Neural cell (in vitro differentiated cells): ENCODE measurements around the gene NKIRAS1. TPM values are rescaled to one million over a fixed set of nuclear protein-coding genes. Genes with fewer than 3 reads are reported as not detected.

Experiments used
- H2AFZ ChIP-seq: fragments of 200-600, 300-800 bp; sonication (generic), shearing (Covaris generic); 2 replicates; pipeline ENCODE4 v1.6.0; 2014; ENCODE audit warnings: low read depth, mild to moderate bottlenecking, antibody characterized with exemption, low read length, moderate library complexity
- H3F3A ChIP-seq: fragments of 200-600 bp; shearing (Covaris generic); 2 replicates; pipeline ENCODE4 v1.6.1; 2016; ENCODE audit warnings: mild to moderate bottlenecking, moderate library complexity, mixed read lengths, antibody characterized with exemption, low read length; ENCODE audit not compliant: insufficient read depth, poor library complexity, severe bottlenecking
- H3K27ac ChIP-seq: fragments of 200-600, 300-800 bp; sonication (generic), shearing (Covaris generic); 2 replicates; pipeline ENCODE4 v1.5.1; 2014; ENCODE audit warnings: mild to moderate bottlenecking, low read length, moderate library complexity
- H3K27me3 ChIP-seq: fragments of 300-800, 200-600 bp; sonication (generic), shearing (Covaris generic); 2 replicates; pipeline ENCODE4 v1.6.0; 2014; ENCODE audit warnings: mild to moderate bottlenecking, low read depth, low read length, moderate library complexity; ENCODE audit not compliant: insufficient read depth
- H3K36me3 ChIP-seq: fragments of 300-800, 200-600 bp; sonication (generic), shearing (Covaris generic); 2 replicates; pipeline ENCODE4 v1.5.1; 2014; ENCODE audit warnings: mild to moderate bottlenecking, antibody characterized with exemption, low read length, moderate library complexity; ENCODE audit not compliant: insufficient read depth
- H3K4me2 ChIP-seq: fragments of 300-800, 200-600 bp; sonication (generic), shearing (Covaris generic); 2 replicates; pipeline ENCODE4 v1.6.0; 2014; ENCODE audit warnings: mild to moderate bottlenecking, low read length
- H3K4me3 ChIP-seq: fragments of 300-800, 200-600 bp; sonication (generic), shearing (Covaris generic); 2 replicates; pipeline ENCODE4 v1.5.1; 2014; ENCODE audit warnings: mild to moderate bottlenecking, low read length, moderate library complexity
- H3K79me2 ChIP-seq: fragments of 200-600 bp; shearing (Covaris generic); replicated peaks from 2 replicates; pipeline ENCODE4 v1.6.0; 2014; ENCODE audit warnings: mild to moderate bottlenecking, low read length, moderate library complexity; ENCODE audit not compliant: insufficient read depth
- H3K9ac ChIP-seq: fragments of 300-800, 200-600 bp; sonication (generic), shearing (Covaris generic); 2 replicates; pipeline ENCODE4 v1.6.1; 2016; ENCODE audit warnings: mild to moderate bottlenecking, low read length, mixed read lengths
- H3K9me2 ChIP-seq: fragments of 200-600 bp; shearing (Covaris generic); 2 replicates; pipeline ENCODE4 v1.6.1; 2016; ENCODE audit warnings: mild to moderate bottlenecking, low read length, mixed read lengths; ENCODE audit not compliant: insufficient read depth
- H3K9me3 ChIP-seq: fragments of 200-600, 300-800 bp; sonication (generic), shearing (Covaris generic); 2 replicates; pipeline ENCODE4 v1.6.1; 2016; ENCODE audit warnings: mild to moderate bottlenecking, mixed run types, low read length, moderate library complexity, mixed read lengths
- H4K20me1 ChIP-seq: fragments of 200-600 bp; shearing (Covaris generic); 2 replicates; pipeline ENCODE4 v1.6.1; 2016; ENCODE audit warnings: mild to moderate bottlenecking, mixed run types; ENCODE audit not compliant: insufficient read depth
- EP300 ChIP-seq: fragments of 450-650 bp; conservative IDR thresholded peaks from 2 replicates; pipeline ENCODE4 v1.6.1; 2014; ENCODE audit warnings: antibody characterized with exemption, mild to moderate bottlenecking, moderate library complexity; ENCODE audit not compliant: poor library complexity, severe bottlenecking
- MXI1 ChIP-seq: fragments of 450-650 bp; conservative IDR thresholded peaks from 2 replicates; pipeline ENCODE4 v1.6.1; 2014; ENCODE audit warnings: antibody characterized with exemption, mild to moderate bottlenecking; ENCODE audit not compliant: poor library complexity, severe bottlenecking
- POLR2AphosphoS5 ChIP-seq: IDR thresholded peaks from 2 replicates; pipeline ENCODE4 v1.6.1; 2012
- RAD21 ChIP-seq: fragments of 450-650 bp; conservative IDR thresholded peaks from 2 replicates; pipeline ENCODE4 v1.6.1; 2014; ENCODE audit warnings: antibody characterized with exemption, mild to moderate bottlenecking, moderate library complexity
- SMC3 ChIP-seq: fragments of 450-650 bp; conservative IDR thresholded peaks from 2 replicates; pipeline ENCODE4 v1.6.1; 2014; ENCODE audit warnings: antibody characterized with exemption, mild to moderate bottlenecking, moderate library complexity; ENCODE audit not compliant: poor library complexity
- TAF1 ChIP-seq: IDR thresholded peaks from 2 replicates; pipeline ENCODE4 v1.6.1; 2012; ENCODE audit warnings: low read depth
- polyA plus RNA-seq: library from polyadenylated mRNA; depleted of rRNA; stranded (reverse); fragments of >200 nt; gene quantifications from 2 replicates; pipeline ENCODE4 v1.2.3, GENCODE V29; 2014
- TF ChIP-seq, protein P1 (sequence below): IDR thresholded peaks from 2 replicates; pipeline ENCODE4 v1.6.1; 2012; ENCODE audit warnings: borderline replicate concordance
- TF ChIP-seq, protein P2 (sequence below): fragments of 450-650 bp; IDR thresholded peaks from 2 replicates; pipeline ENCODE4 v1.5.1; 2014; ENCODE audit warnings: antibody characterized with exemption, mild to moderate bottlenecking, moderate library complexity; ENCODE audit not compliant: poor library complexity, severe bottlenecking

The NKIRAS1 gene
- polyA plus RNA-seq, 1 donor from 2014 or later, result 42.1 TPM

GRCh38 chr3:23937296-23937695 is 20.5 kb upstream of the NKIRAS1 start:
- TF ChIP-seq MXI1 (no peak), RAD21 (no peak), EP300 (no peak), TAF1 (no peak)
- TF ChIP-seq, protein P1, sequence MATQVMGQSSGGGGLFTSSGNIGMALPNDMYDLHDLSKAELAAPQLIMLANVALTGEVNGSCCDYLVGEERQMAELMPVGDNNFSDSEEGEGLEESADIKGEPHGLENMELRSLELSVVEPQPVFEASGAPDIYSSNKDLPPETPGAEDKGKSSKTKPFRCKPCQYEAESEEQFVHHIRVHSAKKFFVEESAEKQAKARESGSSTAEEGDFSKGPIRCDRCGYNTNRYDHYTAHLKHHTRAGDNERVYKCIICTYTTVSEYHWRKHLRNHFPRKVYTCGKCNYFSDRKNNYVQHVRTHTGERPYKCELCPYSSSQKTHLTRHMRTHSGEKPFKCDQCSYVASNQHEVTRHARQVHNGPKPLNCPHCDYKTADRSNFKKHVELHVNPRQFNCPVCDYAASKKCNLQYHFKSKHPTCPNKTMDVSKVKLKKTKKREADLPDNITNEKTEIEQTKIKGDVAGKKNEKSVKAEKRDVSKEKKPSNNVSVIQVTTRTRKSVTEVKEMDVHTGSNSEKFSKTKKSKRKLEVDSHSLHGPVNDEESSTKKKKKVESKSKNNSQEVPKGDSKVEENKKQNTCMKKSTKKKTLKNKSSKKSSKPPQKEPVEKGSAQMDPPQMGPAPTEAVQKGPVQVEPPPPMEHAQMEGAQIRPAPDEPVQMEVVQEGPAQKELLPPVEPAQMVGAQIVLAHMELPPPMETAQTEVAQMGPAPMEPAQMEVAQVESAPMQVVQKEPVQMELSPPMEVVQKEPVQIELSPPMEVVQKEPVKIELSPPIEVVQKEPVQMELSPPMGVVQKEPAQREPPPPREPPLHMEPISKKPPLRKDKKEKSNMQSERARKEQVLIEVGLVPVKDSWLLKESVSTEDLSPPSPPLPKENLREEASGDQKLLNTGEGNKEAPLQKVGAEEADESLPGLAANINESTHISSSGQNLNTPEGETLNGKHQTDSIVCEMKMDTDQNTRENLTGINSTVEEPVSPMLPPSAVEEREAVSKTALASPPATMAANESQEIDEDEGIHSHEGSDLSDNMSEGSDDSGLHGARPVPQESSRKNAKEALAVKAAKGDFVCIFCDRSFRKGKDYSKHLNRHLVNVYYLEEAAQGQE, result no peak
- TF ChIP-seq, protein P2, sequence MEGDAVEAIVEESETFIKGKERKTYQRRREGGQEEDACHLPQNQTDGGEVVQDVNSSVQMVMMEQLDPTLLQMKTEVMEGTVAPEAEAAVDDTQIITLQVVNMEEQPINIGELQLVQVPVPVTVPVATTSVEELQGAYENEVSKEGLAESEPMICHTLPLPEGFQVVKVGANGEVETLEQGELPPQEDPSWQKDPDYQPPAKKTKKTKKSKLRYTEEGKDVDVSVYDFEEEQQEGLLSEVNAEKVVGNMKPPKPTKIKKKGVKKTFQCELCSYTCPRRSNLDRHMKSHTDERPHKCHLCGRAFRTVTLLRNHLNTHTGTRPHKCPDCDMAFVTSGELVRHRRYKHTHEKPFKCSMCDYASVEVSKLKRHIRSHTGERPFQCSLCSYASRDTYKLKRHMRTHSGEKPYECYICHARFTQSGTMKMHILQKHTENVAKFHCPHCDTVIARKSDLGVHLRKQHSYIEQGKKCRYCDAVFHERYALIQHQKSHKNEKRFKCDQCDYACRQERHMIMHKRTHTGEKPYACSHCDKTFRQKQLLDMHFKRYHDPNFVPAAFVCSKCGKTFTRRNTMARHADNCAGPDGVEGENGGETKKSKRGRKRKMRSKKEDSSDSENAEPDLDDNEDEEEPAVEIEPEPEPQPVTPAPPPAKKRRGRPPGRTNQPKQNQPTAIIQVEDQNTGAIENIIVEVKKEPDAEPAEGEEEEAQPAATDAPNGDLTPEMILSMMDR, result no peak
- no peak overlapping the region for H3K9ac ChIP-seq
- H3K27ac ChIP-seq, result no peak overlapping the region
- no peaks in the 10 kb centered on the region for H3K9me2 ChIP-seq
- H3K4me3 ChIP-seq, result no peak overlapping the region
- no peaks in the 10 kb centered on the region for H4K20me1 ChIP-seq
- H3K79me2 ChIP-seq, result no peaks in the 10 kb centered on the region
- H3K9me3 ChIP-seq, result no peaks in the 10 kb centered on the region
- H3K4me2 ChIP-seq, result no peak overlapping the region
- no peak overlapping the region for H2AFZ ChIP-seq
- H3F3A ChIP-seq, result no peaks in the 10 kb centered on the region
- no peaks in the 10 kb centered on the region for H3K27me3 ChIP-seq
- no peaks in the 10 kb centered on the region for H3K36me3 ChIP-seq

DNA sequence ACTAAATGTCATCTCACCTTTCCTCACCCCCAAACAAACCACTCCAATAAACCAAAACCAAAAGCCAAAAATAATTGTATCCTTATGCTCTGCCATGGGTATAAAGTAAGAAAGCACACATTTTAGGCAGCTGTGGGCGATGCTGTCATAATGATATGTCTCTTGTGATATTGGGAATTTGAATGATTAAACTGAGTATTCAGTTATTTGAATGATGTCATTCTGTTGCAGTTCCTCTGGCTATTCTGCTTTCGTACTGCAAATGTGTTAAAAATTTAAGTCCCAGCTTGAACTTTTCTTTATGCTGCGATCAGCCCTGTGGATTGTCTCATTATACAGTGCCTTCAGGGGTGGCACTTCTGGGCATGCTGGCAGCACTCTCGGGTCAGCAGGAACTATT is 17.5 kb upstream of the NKIRAS1 start:
- Histone ChIP-seq H3K9ac (no peak overlapping the region), H3K9me3 (no peaks in the 10 kb centered on the region), H3K4me2 (no peak overlapping the region), H2AFZ (no peak overlapping the region), H3K4me3 (no peak overlapping the region), H3K79me2 (no peaks in the 10 kb centered on the region), H3F3A (no peaks in the 10 kb centered on the region), H3K9me2 (no peaks in the 10 kb centered on the region), H4K20me1 (no peaks in the 10 kb centered on the region), H3K36me3 (no peaks in the 10 kb centered on the region), H3K27me3 (no peaks in the 10 kb centered on the region), H3K27ac (no peak overlapping the region)
- TF ChIP-seq EP300 (no peak), SMC3 (no peak), RAD21 (no peak), POLR2AphosphoS5 (no peak)
- TF ChIP-seq, protein P1, result no peak
